Lower lobe of right lung (tissue), 2 donors: ENCODE measurements around the gene SNRPA1. TPM values are rescaled to one million over a fixed set of nuclear protein-coding genes. Genes with fewer than 3 reads are reported as not detected.

Experiments
- ATAC-seq, 2 donors: fragments of 200-7000 bp; cut with Tn5 transposase; one replicate each; pipeline ENCODE4 v1.9.1; 2020 to 2022; ENCODE audit warnings: mild to moderate bottlenecking in 2 of 2, moderate library complexity in 2 of 2
- DNase-seq: peaks from one replicate; pipeline ENCODE4 v3.0.0-alpha.2; 2020
- H3K27ac ChIP-seq: fragments of 200-600 bp; one replicate; pipeline ENCODE4 v1.8.0; 2022
- H3K27me3 ChIP-seq: fragments of 200-600 bp; one replicate; pipeline ENCODE4 v1.8.0; 2022; ENCODE audit warnings: low read depth
- H3K36me3 ChIP-seq: fragments of 200-600 bp; one replicate; pipeline ENCODE4 v1.8.0; 2022; ENCODE audit warnings: mild to moderate bottlenecking
- H3K4me1 ChIP-seq: fragments of 200-600 bp; one replicate; pipeline ENCODE4 v1.8.0; 2022
- H3K4me3 ChIP-seq: fragments of 200-600 bp; one replicate; pipeline ENCODE4 v1.8.0; 2022; ENCODE audit warnings: mild to moderate bottlenecking
- H3K9me3 ChIP-seq: fragments of 200-600 bp; one replicate; pipeline ENCODE4 v1.8.0; 2022
- intact Hi-C: fragments of 100-400 bp; cut with DNase I; formaldehyde crosslinking; loops from one replicate; pipeline ENCODE4 v1.11.0; 2022
- total RNA-seq: library from RNA; stranded (reverse); fragmentation: NEBNext Ultra II Directional; extraction: Animal tissue kit (Norgen Biotek cat#: 25700); gene quantifications from one replicate; pipeline ENCODE4 v1.2.1, GENCODE V29; 2021
- TF ChIP-seq, protein P1 (sequence below): fragments of 200-600 bp; IDR thresholded peaks from one replicate; pipeline ENCODE4 v1.8.0; 2022; ENCODE audit warnings: antibody characterized with exemption, mild to moderate bottlenecking
- donor health status: DM: no; HTN: yes; CAD: no; lungs with severe emphysema.

SNRPA1 gene
- total RNA-seq, 1 donor from 2014 or later, result 35.4 TPM

DNA sequence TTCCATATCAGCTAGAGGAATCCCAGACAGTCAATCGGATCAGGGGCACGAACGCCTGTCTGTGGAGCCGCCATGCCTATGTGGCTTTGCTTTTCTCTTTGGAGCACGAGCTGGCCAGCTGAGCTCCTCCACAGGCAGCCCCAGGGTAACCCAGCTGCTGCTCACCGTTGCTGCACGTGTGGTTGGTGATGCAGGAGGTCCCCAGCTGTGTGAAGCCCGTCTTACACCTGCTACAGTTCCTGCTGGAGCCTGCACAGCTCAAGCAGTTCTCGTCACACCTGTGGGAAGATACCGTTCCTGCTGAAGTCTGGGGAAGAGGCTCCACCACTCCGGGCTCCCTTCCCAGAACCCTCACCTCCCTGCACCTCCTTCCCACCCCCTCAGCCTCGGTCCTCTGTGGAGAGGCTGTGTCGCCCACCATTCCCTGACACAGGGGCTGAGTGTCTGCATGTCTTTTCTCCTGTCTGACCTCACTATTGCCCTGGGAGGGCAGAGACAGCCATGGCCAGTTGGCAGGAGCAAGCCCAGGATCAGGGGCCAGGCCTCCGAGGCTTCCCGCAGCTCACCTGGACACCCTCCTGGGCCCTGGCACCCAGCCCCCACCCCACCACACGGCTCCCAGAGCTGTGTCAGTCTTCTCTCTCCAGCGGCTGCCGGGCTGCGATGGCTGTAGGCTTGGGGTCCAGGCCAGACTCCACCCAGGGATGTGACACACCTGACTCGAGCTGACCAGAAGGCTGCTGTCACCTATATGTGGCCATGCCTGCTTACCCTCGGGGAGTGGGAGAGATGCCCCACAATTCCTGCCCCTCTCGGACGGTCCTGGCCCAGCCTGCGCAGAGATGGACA lies 12.2 kb upstream of the SNRPA1 start:
- Histone ChIP-seq H3K36me3 (no peaks in the 10 kb centered on the region), H3K4me3 (no peak overlapping the region), H3K27me3 (no peaks in the 10 kb centered on the region), H3K27ac (no peak overlapping the region), H3K4me1 (no peaks in the 10 kb centered on the region), H3K9me3 (no peaks in the 10 kb centered on the region)
- no peak for ATAC-seq
- intact Hi-C loops, result no loop called here
- TF ChIP-seq, protein P1, sequence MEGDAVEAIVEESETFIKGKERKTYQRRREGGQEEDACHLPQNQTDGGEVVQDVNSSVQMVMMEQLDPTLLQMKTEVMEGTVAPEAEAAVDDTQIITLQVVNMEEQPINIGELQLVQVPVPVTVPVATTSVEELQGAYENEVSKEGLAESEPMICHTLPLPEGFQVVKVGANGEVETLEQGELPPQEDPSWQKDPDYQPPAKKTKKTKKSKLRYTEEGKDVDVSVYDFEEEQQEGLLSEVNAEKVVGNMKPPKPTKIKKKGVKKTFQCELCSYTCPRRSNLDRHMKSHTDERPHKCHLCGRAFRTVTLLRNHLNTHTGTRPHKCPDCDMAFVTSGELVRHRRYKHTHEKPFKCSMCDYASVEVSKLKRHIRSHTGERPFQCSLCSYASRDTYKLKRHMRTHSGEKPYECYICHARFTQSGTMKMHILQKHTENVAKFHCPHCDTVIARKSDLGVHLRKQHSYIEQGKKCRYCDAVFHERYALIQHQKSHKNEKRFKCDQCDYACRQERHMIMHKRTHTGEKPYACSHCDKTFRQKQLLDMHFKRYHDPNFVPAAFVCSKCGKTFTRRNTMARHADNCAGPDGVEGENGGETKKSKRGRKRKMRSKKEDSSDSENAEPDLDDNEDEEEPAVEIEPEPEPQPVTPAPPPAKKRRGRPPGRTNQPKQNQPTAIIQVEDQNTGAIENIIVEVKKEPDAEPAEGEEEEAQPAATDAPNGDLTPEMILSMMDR, result no peak
- peak; percentile 36 for DNase-seq

DNA sequence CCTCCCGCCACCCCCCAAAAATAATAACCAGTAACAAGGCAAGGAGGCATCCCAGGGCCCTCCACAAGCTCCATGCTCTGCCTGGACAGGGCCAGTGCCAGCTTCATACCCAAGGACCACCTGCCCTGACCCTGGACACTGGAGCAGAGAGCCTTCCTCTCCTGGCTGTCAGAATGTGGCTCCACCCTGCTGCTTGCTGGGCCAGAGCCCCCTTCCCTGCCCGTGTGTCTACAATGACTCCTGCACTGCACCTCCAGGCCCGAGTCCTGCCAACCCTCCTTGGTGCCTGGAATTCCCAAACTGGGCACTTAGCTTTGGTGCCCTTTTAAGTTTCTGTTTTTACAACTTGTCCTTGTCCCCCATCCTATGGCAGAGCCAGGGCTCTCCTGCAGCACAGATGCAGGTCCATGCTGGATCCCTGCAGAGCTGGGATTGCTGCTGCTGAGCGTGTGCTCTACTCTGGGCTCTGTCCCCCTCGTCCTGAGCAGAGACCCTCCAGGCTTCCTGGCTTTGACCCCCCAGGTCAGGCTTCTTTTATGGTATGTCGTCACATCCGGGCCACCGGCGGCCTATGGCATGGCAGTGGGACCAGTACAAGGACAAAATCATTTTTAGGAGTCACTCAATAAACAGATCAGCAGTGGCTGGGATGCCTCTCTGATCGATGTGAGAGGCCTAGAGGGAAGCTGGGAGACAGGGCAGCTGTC lies 11.4 kb upstream of the SNRPA1 start:
- DNase-seq, result peak; percentile 39
- intact Hi-C loops, result no loop called here

DNA sequence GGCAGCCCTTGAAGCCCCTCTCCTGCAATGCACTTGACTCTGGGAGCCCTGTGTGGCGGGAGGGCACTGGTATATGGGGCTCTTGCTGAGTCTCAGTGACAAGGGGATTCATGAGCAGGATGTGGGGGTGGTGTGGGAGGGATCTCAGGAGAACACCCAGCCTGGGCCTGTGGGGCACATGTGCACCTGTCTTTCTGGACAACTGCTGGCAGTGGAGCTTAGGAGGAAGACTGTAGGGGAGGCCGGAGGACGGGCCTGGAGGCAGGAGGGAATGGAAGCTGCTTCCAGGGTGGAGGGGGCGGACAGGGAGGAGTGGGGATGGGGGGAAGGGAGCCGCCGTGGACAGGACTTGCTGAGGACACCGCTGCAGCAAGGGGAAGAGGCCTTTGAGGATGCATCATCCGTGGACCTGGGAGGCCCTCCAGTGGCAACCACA lies 10.8 kb upstream of the SNRPA1 start:
- Histone ChIP-seq H3K27me3 (no peaks in the 10 kb centered on the region), H3K4me1 (no peaks in the 10 kb centered on the region), H3K4me3 (no peak overlapping the region), H3K36me3 (no peaks in the 10 kb centered on the region), H3K27ac (no peak overlapping the region), H3K9me3 (no peaks in the 10 kb centered on the region)
- DNase-seq, result peak; percentile 28
- TF ChIP-seq, protein P1, result no peak
- intact Hi-C loops, result no loop called here
- ATAC-seq, result no peak

More for the DNA sequence above, 11.4 kb upstream of the SNRPA1 start:
- Histone ChIP-seq H3K4me1 (no peaks in the 10 kb centered on the region), H3K27ac (no peak overlapping the region), H3K27me3 (no peaks in the 10 kb centered on the region), H3K4me3 (no peak overlapping the region), H3K9me3 (no peaks in the 10 kb centered on the region), H3K36me3 (no peaks in the 10 kb centered on the region)
- ATAC-seq, result no peak
- TF ChIP-seq, protein P1, result no peak

DNA sequence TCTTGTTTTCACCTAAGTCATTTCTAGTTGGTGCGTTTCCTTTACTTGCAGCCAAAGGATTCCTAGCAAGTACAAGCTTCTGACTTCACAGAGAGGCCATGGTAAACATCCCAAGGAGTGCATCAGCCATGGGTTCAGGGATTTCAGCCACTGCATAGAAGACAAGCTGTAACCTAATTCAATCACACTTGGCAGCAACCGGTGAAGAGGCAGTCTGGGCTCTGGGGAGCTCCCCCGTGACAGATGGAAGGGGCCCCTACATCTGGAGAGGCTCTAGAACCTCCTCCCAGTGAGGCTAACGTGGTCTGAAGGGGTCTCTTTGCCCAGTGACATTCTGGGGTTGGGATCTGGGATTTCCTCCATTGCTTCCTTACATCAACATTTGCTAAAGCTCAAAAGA lies 8.4 kb upstream of the SNRPA1 start:
- no peaks in the 10 kb centered on the region for H3K4me1 ChIP-seq
- TF ChIP-seq, protein P1, result no peak
- no peak for DNase-seq
- no peak overlapping the region for H3K27ac ChIP-seq
- intact Hi-C loops, result no loop called here
- no peaks in the 10 kb centered on the region for H3K36me3 ChIP-seq
- no peaks in the 10 kb centered on the region for H3K27me3 ChIP-seq
- no peak overlapping the region for H3K4me3 ChIP-seq
- no peaks in the 10 kb centered on the region for H3K9me3 ChIP-seq
- no peak for ATAC-seq

DNA sequence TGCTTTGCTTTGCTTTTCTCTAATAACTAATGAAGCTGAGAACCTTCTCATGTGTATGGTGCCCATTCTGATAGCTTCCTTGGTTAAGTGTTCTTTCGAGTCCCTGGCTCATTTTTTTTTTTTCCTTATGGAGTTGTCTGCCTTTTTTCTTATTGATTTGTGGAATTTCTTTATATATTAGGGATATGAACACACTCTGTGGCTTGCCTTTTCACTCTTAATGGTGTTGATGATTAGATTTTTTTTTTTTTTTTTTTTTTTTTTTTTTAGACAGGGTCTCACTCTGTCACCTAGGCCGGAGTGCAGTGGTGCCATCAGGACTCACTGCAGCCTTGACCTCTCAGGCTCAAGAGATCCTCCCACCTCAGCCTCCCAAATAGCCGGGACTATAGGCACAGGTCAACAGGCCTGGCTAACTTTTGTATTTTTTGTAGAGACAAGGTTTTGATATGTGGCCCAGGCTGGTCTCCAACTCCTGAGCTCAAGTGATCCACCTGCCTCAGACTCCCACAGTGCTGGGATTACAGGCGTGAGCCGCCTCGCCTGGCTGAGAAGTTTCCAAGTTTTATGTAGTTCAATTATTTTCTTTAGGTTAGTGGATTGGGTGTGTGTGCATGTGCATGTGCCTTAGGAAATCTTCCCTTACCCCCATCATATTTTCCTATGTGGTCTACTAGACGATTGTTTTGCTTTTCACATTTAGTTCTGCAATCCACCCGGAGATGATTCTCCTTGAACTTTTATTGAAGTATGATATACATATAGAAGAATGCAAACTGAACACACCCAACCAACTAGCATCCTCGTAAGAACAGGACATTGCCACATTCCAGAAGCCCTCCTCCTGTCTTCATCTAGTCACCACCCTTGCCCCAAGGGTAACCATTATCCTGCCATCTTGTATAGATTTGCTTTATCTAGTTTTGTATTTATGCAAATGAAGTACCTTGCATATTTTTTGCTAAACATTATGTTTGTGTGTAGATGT lies 1.7 kb upstream of the SNRPA1 start:
- no peaks in the 10 kb centered on the region for H3K36me3 ChIP-seq
- peak overlapping the region; percentile 89 for H3K4me3 ChIP-seq
- H3K27me3 ChIP-seq, result no peaks in the 10 kb centered on the region
- ATAC-seq (no peak), DNase-seq (no peak)
- H3K4me1 ChIP-seq, result peaks cover 24% of the 10 kb centered on the region
- H3K27ac ChIP-seq, result no peak overlapping the region
- intact Hi-C loops, result loop anchor here (10.0 kb wide), 1 partner anchor 358 kb away; the partner anchor contains the start of gene TM2D3
- no peaks in the 10 kb centered on the region for H3K9me3 ChIP-seq
- TF ChIP-seq, protein P1, result no peak
